HPDE6-E6E7 (cell line): Measurements from ENCODE around the gene CNIH2.

Experiments
- DNase-seq: peaks from one replicate; pipeline ENCODE4 v3.0.0; 2011; ENCODE audit warnings: missing footprints; ENCODE audit errors: extremely low spot score

CNIH2 gene

GRCh38 chr11:66259225-66259624 is 18.8 kb upstream of the CNIH2 start:
- no peak for DNase-seq

- no peak for DNase-seq
These were observed 18.0 kb upstream of the CNIH2 start for GRCh38 chr11:66259956-66260355.

GRCh38 chr11:66261578-66261977 is 16.4 kb upstream of the CNIH2 start:
- no peak for DNase-seq

GRCh38 chr11:66262191-66262590 is 15.8 kb upstream of the CNIH2 start:
- no peak for DNase-seq

- no peak for DNase-seq
These were observed 15.3 kb upstream of the CNIH2 start for GRCh38 chr11:66262696-66263095.

GRCh38 chr11:66263231-66263630 is 14.7 kb upstream of the CNIH2 start:
- DNase-seq: no peak

- no peak for DNase-seq
These were observed 14.2 kb upstream of the CNIH2 start for GRCh38 chr11:66263785-66264184.

GRCh38 chr11:66264383-66264782 is 13.6 kb upstream of the CNIH2 start:
- no peak for DNase-seq

GRCh38 chr11:66264914-66265313 is 13.1 kb upstream of the CNIH2 start:
- no peak for DNase-seq

- no peak for DNase-seq
These were observed 12.2 kb upstream of the CNIH2 start for GRCh38 chr11:66265531-66266377.

- no peak for DNase-seq
These were observed 11.5 kb upstream of the CNIH2 start for GRCh38 chr11:66266378-66267038.

- DNase-seq: no peak
These were observed 11.0 kb upstream of the CNIH2 start for GRCh38 chr11:66267039-66267378.

GRCh38 chr11:66267379-66268243 is 10.4 kb upstream of the CNIH2 start:
- DNase-seq: peak; percentile 73

- DNase-seq: peak; percentile 95
These were observed 9.6 kb upstream of the CNIH2 start, which contains the start of gene RAB1B for GRCh38 chr11:66268244-66268951. Gene RAB1B (plus strand): TSS chr11:66268639. CDS start chr11:66268680, 41 bp downstream.

- DNase-seq: no peak
These were observed 8.7 kb upstream of the CNIH2 start for GRCh38 chr11:66268952-66269905.

- no peak for DNase-seq
These were observed 6.2 kb upstream of the CNIH2 start for GRCh38 chr11:66271816-66272215.

GRCh38 chr11:66272596-66272995 is 5.4 kb upstream of the CNIH2 start:
- DNase-seq: no peak

- DNase-seq: no peak
These were observed 3.8 kb upstream of the CNIH2 start for GRCh38 chr11:66274219-66274618.

GRCh38 chr11:66275396-66275795 is 2.6 kb upstream of the CNIH2 start:
- DNase-seq: no peak

- DNase-seq: no peak
These were observed 1.9 kb upstream of the CNIH2 start for GRCh38 chr11:66275984-66276612.
